Measurements from ENCODE around the gene OR8G5.

GRCh38 chr11:124240621-124241397 lies 15.4 kb upstream of the OR8G5 start, which contains the start of gene OR8G1:
- TF ChIP-seq CTCF (IDR thresholded peaks at IDR 0.05) (no peak), POLR2A (IDR thresholded peaks at IDR 0.05) (no peak), POLR2AphosphoS5 (IDR thresholded peaks at IDR 0.05) (no peak), EP300 (IDR thresholded peaks at IDR 0.05) (no peak)
